Transverse colon (tissue), 4 donors: ENCODE data around the gene C9orf78. TPM values are rescaled to one million over a fixed set of nuclear protein-coding genes. Genes with fewer than 3 reads are reported as not detected.

Experiments used
- DNase-seq: peaks from one replicate; pipeline ENCODE4 v3.0.0-alpha.2; 2019
- H3K27ac ChIP-seq, 4 donors: fragments of 200-600 bp; sonication (generic); 2 replicates each; pipeline ENCODE4 v1.5.1; 2016 to 2018; ENCODE audit warnings: inconsistent platforms in 4 of 4
- H3K27me3 ChIP-seq: fragments of 200-600 bp; sonication (generic); 2 replicates; pipeline ENCODE4 v1.5.1; 2017; ENCODE audit warnings: inconsistent platforms
- H3K36me3 ChIP-seq, 4 donors: fragments of 200-600 bp; sonication (generic); 2 replicates each; pipeline ENCODE4 v1.5.1; 2017 to 2019; ENCODE audit warnings: inconsistent platforms in 4 of 4
- H3K4me1 ChIP-seq, 4 donors: fragments of 200-600 bp; sonication (generic); 2 replicates each; pipeline ENCODE4 v1.5.1; 2017 to 2020; ENCODE audit warnings: inconsistent platforms in 4 of 4
- H3K4me3 ChIP-seq, 4 donors: fragments of 200-600 bp; sonication (generic); 1 replicate in 1 of 4; 2 replicates in 3 of 4; pipeline versions ENCODE4 v1.5.1 to v1.6.1; 2017 to 2019; ENCODE audit warnings: inconsistent platforms in 4 of 4
- H3K9me3 ChIP-seq, 2 donors: fragments of 200-600 bp; sonication (generic); 2 replicates each; pipeline ENCODE4 v1.5.1; 2017 to 2019; ENCODE audit warnings: inconsistent platforms in 2 of 2
- EP300 ChIP-seq: sonication (generic); formaldehyde crosslinking; IDR thresholded peaks from one replicate; pipeline ENCODE4 v1.6.1; 2017; ENCODE audit warnings: antibody characterized with exemption, low read depth
- POLR2A ChIP-seq: fragments of 450-650 bp; IDR thresholded peaks from one replicate; pipeline ENCODE4 v1.6.1; 2016; ENCODE audit warnings: antibody characterized with exemption, mild to moderate bottlenecking, moderate library complexity
- POLR2AphosphoS5 ChIP-seq, 3 donors: sonication (generic); formaldehyde crosslinking; IDR thresholded peaks; one replicate each; pipeline ENCODE4 v1.6.1; 2016; ENCODE audit warnings: antibody characterized with exemption in 3 of 3
- WGBS, 2 donors: methylation state at CpG; one replicate each; pipeline ENCODE4 v1.1.5; 2018; ENCODE audit warnings: low coverage in 1 of 2; 5-methylcytosine and 5-hydroxymethylcytosine counted together
- in situ Hi-C, 4 donors: fragments of 200-750 bp; cut with MboI; loops; one replicate each; pipeline versions ENCODE4 v1.15.0 to v1.15.1; 2017; ENCODE audit warnings: low sequenced_read_pairs in 3 of 4, low pct_ligation_motif_present in 1 of 4, low pct_unique_long_range_greater_than_20kb in 1 of 4
- intact Hi-C: fragments of 100-400 bp; cut with DNase I; formaldehyde crosslinking; loops from one replicate; pipeline ENCODE4 v1.15.1; 2023; ENCODE audit warnings: low total_unique reads
- total RNA-seq, 4 donors: library from RNA; depleted of rRNA; stranded (reverse); fragments of >200 nt; gene quantifications; one replicate each; pipeline ENCODE4 v1.1.0, GENCODE V29; 2016
- TF ChIP-seq, protein P1 (sequence below), 5 experiments: fragments of 200-600 bp in 3 of 5; fragments of 450-650 bp in 2 of 5; sonication (generic) in 3 of 5; IDR thresholded peaks; 1 replicate in 2 of 5; 2 replicates in 3 of 5; pipeline ENCODE4 v1.5.1; 2016 to 2017; ENCODE audit warnings: antibody characterized with exemption in 5 of 5, inconsistent platforms in 3 of 5, mild to moderate bottlenecking in 2 of 5, moderate library complexity in 1 of 5

The C9orf78 gene
- total RNA-seq, 4 donors from 2014 or later: 43.6 to 263 (median 47.7) TPM

- TF ChIP-seq POLR2A (no peak), POLR2AphosphoS5 (IDR thresholded peaks at IDR 0.05) (no peak), EP300 (no peak)
- TF ChIP-seq, protein P1, sequence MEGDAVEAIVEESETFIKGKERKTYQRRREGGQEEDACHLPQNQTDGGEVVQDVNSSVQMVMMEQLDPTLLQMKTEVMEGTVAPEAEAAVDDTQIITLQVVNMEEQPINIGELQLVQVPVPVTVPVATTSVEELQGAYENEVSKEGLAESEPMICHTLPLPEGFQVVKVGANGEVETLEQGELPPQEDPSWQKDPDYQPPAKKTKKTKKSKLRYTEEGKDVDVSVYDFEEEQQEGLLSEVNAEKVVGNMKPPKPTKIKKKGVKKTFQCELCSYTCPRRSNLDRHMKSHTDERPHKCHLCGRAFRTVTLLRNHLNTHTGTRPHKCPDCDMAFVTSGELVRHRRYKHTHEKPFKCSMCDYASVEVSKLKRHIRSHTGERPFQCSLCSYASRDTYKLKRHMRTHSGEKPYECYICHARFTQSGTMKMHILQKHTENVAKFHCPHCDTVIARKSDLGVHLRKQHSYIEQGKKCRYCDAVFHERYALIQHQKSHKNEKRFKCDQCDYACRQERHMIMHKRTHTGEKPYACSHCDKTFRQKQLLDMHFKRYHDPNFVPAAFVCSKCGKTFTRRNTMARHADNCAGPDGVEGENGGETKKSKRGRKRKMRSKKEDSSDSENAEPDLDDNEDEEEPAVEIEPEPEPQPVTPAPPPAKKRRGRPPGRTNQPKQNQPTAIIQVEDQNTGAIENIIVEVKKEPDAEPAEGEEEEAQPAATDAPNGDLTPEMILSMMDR (IDR thresholded peaks at IDR 0.05): no peak
- no peaks in the 10 kb centered on the region for H3K9me3 ChIP-seq
- no peak overlapping the region for H3K27ac ChIP-seq
- WGBS, 2 donors: 87% methylated on average over 12 of the region's 12 CpGs; no CpG with 5 or more reads in 1 of the 2 donors
- no peak for DNase-seq
- in situ Hi-C loops (no loop called here), intact Hi-C loops (no loop called here)
- H3K4me1 ChIP-seq: no peaks in the 10 kb centered on the region
- H3K36me3 ChIP-seq: peaks cover 0 to 22% (median 6%) of the 10 kb centered on the region in 4 donors
- no peak overlapping the region for H3K4me3 ChIP-seq
- H3K27me3 ChIP-seq: no peaks in the 10 kb centered on the region
These were observed 26.4 kb upstream of the C9orf78 start for GRCh38 chr9:129861447-129861827.

DNA sequence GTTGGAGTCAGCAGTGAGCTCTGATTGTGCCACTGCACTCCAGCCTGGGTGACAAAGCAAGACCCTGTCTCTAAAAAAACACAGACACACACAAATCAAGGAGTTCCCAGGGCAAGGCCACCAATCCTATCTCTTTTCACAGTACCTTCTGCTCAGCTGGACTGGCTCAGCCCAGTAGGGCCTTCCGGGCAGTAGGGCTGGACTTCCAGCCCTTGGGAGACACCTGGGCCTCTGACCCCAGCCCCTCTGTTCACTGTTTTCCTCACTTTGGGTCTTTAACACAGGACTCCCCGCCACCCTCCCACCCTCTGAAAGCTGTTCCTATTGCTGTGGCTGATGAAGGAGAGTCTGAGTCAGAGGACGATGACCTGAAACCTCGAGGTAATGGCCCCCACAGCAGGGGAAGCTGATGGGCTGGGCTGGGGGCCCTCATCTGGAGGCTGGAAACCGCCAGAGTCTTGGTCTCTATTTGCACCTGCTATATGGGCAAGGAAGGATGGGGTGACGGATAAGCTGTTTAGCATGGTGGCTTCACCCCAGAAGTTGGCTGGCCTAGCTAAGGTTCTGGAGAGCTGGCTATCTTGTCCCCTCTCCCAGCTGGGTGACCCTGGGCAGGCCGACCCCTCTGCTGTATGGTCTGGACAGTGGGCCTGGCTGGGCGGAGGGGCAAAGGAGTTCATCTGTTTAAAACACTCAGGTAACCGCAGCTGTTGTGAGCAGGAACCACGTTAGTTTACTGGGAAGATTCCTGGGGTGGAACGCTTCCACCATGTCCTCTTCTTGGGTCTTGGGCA lies 25.8 kb upstream of the C9orf78 start:
- no peak for DNase-seq
- intact Hi-C loops (no loop called here), in situ Hi-C loops (no loop called here)
- Histone ChIP-seq H3K4me1 (no peaks in the 10 kb centered on the region), H3K27me3 (no peaks in the 10 kb centered on the region), H3K36me3 (peaks cover 0 to 22% (median 6%) of the 10 kb centered on the region in 4 donors), H3K27ac (no peak overlapping the region), H3K4me3 (no peak overlapping the region), H3K9me3 (no peaks in the 10 kb centered on the region)
- WGBS, 2 donors: 68% methylated on average over 11 of the region's 11 CpGs; no CpG with 5 or more reads in 1 of the 2 donors
- TF ChIP-seq POLR2AphosphoS5 (IDR thresholded peaks at IDR 0.05) (no peak), POLR2A (no peak), EP300 (no peak)
- TF ChIP-seq, protein P1 (IDR thresholded peaks at IDR 0.05): no peak

DNA sequence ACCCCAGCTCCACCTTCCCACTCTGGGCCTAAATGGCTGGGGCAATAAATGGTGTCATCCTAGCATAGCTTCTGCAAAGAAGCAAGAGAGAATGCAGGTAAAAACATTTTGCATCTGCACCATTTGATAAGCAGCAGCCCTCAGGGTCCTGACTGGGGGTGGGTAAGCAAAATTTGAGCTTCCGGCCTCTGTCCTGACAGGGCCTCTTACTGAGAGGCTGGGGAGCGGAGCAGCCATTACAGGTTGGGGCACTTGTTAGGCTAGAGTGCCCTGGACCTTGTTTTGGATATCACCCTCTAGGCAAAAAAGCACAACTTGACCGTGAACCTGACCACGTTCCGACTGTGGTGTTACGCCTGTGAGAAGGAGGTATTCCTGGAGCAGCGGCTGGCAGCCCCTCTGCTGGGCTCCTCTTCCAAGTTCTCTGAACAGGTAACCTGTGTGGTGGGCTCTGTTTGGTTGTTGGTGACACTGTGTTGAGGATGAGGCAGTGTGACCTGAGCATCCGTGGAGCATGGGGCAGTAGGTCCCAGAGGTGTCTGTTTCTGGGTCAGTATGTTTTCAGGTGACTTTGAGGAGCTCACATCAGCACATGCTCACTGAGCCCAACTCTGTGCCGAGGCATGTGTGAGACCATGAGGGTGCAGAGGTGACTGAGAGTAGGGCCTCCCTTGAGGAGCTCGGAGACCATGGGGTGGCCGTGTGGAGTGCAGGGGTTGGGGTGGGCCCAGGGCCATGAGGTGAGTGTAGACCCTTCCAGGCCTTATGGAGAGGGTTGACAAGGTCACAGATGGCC lies 23.3 kb upstream of the C9orf78 start:
- Histone ChIP-seq H3K36me3 (peaks cover 0 to 21% (median 5%) of the 10 kb centered on the region in 4 donors), H3K9me3 (no peaks in the 10 kb centered on the region)

More for the DNA sequence above, 23.3 kb upstream of the C9orf78 start:
- no peak for TF ChIP-seq POLR2A
- TF ChIP-seq EP300: no peak
- TF ChIP-seq, protein P1 (IDR thresholded peaks at IDR 0.05): no peak
- no peak for TF ChIP-seq POLR2AphosphoS5 (IDR thresholded peaks at IDR 0.05)
- 87% methylated on average over 10 of the region's 11 CpGs; no CpG with 5 or more reads in 1 of the 2 donors for WGBS, 2 donors
- no peak for DNase-seq
- no peaks in the 10 kb centered on the region for H3K27me3 ChIP-seq
- intact Hi-C loops: no loop called here
- no peak overlapping the region for H3K4me3 ChIP-seq
- H3K4me1 ChIP-seq: no peaks in the 10 kb centered on the region
- no peak overlapping the region for H3K27ac ChIP-seq
- in situ Hi-C loops: no loop called here
